Thoracic aorta (tissue), 2 donors: ENCODE data around the gene IL26. TPM values are rescaled to one million over a fixed set of nuclear protein-coding genes. Genes with fewer than 3 reads are reported as not detected.

ENCODE experiments used
- ATAC-seq: fragments of 150-250 bp; one replicate; pipeline ENCODE4 v1.8.0; 2017; ENCODE audit warnings: low read depth; ENCODE audit not compliant: insufficient number of reproducible peaks, low FRiP score
- DNase-seq: peaks from one replicate; pipeline ENCODE4 v3.0.0-alpha.2; 2020; ENCODE audit warnings: low spot score
- H3K27ac ChIP-seq, 2 donors: fragments of 200-600 bp; sonication (generic); 1 replicate in 1 of 2; 2 replicates in 1 of 2; pipeline ENCODE4 v1.5.1; 2016; ENCODE audit warnings: mild to moderate bottlenecking in 2 of 2, moderate library complexity in 2 of 2
- H3K27me3 ChIP-seq: fragments of 200-600 bp; sonication (generic); replicated peaks from 2 replicates; pipeline ENCODE4 v1.6.0; 2016; ENCODE audit warnings: mild to moderate bottlenecking; ENCODE audit not compliant: insufficient read depth
- H3K36me3 ChIP-seq: fragments of 200-600 bp; sonication (generic); one replicate; pipeline ENCODE4 v1.5.1; 2016
- H3K4me1 ChIP-seq, 2 donors: fragments of 200-600 bp; sonication (generic); 1 replicate in 1 of 2; 2 replicates in 1 of 2; pipeline versions ENCODE4 v1.5.1 to v1.6.0; 2016; ENCODE audit warnings: low read depth in 2 of 2, mild to moderate bottlenecking in 1 of 2; ENCODE audit not compliant: control insufficient read depth in 1 of 2
- H3K4me3 ChIP-seq: fragments of 200-600 bp; sonication (generic); 2 replicates; pipeline ENCODE4 v1.5.1; 2016; ENCODE audit warnings: mild to moderate bottlenecking
- H3K9me3 ChIP-seq: fragments of 200-600 bp; sonication (generic); 2 replicates; pipeline ENCODE4 v1.5.1; 2016
- total RNA-seq, 2 donors: library from RNA; depleted of rRNA; stranded (reverse); fragments of >200 nt; gene quantifications; one replicate each; pipeline versions ENCODE4 v1.1.0 to v1.2.3, GENCODE V29; 2016
- TF ChIP-seq, protein P1 (sequence below): fragments of 200-600 bp; sonication (generic); IDR thresholded peaks from one replicate; pipeline ENCODE4 v1.5.1; 2019; ENCODE audit warnings: antibody characterized with exemption

IL26 gene
- total RNA-seq, 2 donors from 2014 or later, result not detected

DNA sequence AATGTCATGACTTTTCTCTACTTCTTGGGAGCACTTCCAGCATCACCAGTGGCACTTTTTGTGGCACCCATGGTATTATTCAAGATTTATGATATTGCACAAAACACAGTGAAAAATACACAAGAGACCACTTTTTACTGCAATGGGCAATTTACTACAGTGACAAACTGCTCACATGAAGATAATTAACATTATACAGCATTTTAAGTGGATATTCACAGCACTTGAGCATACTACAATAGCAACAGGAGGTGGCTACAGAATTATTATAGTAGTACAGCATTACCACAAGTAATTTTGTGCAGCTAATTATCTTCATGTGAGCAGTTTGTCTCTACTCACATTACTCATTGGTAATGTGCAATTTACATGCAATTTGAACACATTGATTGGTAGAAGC lies 18.3 kb downstream of the IL26 start:
- no peak overlapping the region for H3K4me3 ChIP-seq
- TF ChIP-seq, protein P1, sequence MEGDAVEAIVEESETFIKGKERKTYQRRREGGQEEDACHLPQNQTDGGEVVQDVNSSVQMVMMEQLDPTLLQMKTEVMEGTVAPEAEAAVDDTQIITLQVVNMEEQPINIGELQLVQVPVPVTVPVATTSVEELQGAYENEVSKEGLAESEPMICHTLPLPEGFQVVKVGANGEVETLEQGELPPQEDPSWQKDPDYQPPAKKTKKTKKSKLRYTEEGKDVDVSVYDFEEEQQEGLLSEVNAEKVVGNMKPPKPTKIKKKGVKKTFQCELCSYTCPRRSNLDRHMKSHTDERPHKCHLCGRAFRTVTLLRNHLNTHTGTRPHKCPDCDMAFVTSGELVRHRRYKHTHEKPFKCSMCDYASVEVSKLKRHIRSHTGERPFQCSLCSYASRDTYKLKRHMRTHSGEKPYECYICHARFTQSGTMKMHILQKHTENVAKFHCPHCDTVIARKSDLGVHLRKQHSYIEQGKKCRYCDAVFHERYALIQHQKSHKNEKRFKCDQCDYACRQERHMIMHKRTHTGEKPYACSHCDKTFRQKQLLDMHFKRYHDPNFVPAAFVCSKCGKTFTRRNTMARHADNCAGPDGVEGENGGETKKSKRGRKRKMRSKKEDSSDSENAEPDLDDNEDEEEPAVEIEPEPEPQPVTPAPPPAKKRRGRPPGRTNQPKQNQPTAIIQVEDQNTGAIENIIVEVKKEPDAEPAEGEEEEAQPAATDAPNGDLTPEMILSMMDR, result no peak
- ATAC-seq, result no peak

DNA sequence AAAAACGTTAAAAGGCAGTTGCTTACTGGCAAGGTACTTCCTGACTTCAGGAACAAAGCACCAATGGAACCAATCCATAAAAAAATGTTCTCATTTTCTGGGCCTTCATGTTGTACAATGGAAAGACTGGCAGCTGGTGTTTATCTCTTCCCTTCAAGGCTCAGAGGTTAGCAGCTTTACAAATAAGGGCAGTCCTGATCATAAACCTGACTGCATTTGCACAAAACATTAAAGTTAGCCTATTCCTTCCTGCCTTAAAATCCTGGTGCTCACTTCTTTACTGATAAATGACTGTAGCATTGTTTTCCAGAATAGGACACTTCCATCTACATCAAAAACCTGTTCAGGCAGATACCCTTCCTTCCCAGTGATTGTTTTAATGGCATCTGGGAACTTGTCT lies 19.2 kb downstream of the IL26 start:
- TF ChIP-seq, protein P1, result no peak
- ATAC-seq, result no peak

More for the DNA sequence above, 18.3 kb downstream of the IL26 start:
- no peak for DNase-seq
- peaks cover 3% of the 10 kb centered on the region for H3K27me3 ChIP-seq
- no peaks in the 10 kb centered on the region for H3K36me3 ChIP-seq
- no peak overlapping the region for H3K27ac ChIP-seq
- no peaks in the 10 kb centered on the region for H3K9me3 ChIP-seq
- H3K4me1 ChIP-seq, result no peaks in the 10 kb centered on the region

GRCh38 chr12:68203460-68203875 lies 22.1 kb downstream of the IL26 start:
- DNase-seq (no peak), ATAC-seq (no peak)
- Histone ChIP-seq H3K9me3 (no peaks in the 10 kb centered on the region), H3K4me3 (no peak overlapping the region), H3K27ac (no peak overlapping the region), H3K27me3 (no peaks in the 10 kb centered on the region), H3K36me3 (no peaks in the 10 kb centered on the region), H3K4me1 (no peaks in the 10 kb centered on the region)
- TF ChIP-seq, protein P1, result no peak

More for the DNA sequence above, 19.2 kb downstream of the IL26 start:
- Histone ChIP-seq H3K36me3 (no peaks in the 10 kb centered on the region), H3K4me1 (no peaks in the 10 kb centered on the region), H3K4me3 (no peak overlapping the region), H3K27me3 (no peaks in the 10 kb centered on the region), H3K27ac (no peak overlapping the region), H3K9me3 (no peaks in the 10 kb centered on the region)
- no peak for DNase-seq

- H3K27me3 ChIP-seq, result no peaks in the 10 kb centered on the region
- no peak for ATAC-seq
- no peaks in the 10 kb centered on the region for H3K36me3 ChIP-seq
- H3K9me3 ChIP-seq, result no peaks in the 10 kb centered on the region
- no peaks in the 10 kb centered on the region for H3K4me1 ChIP-seq
- TF ChIP-seq, protein P1, result no peak
- no peak overlapping the region for H3K27ac ChIP-seq
- H3K4me3 ChIP-seq, result no peak overlapping the region
- DNase-seq, result no peak
Observed at GRCh38 chr12:68200854-68201253, 24.8 kb downstream of the IL26 start.

DNA sequence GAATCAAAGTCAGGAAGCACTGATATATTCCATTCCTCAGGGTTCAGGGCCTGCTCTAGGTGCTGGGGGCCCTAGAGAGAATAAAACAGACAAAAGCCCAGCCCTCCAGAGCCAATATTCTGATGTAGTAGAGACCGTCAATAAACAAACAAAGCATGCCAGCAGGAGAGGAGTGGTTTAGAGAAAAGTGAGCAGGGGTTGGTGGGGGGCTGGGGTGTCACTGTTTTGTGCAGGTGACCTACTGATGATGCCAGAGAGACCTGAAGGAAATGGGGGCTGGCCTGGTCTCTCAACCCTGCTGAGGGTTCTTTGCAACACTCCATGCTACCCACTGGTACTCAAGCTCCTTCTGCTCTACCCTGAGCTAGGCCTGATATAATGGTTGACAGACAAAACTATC lies 26.5 kb downstream of the IL26 start:
- DNase-seq (no peak), ATAC-seq (no peak)
- TF ChIP-seq, protein P1, result no peak
- H3K4me3 ChIP-seq, result no peak overlapping the region
- no peak overlapping the region for H3K27ac ChIP-seq
- H3K27me3 ChIP-seq, result no peaks in the 10 kb centered on the region
- no peaks in the 10 kb centered on the region for H3K9me3 ChIP-seq
- no peaks in the 10 kb centered on the region for H3K4me1 ChIP-seq
- H3K36me3 ChIP-seq, result no peaks in the 10 kb centered on the region
